Stimulated activated CD4-positive, alpha-beta T cell treated with anti-CD3 and anti-CD28 coated beads, Interleukin-2, amount 100 ng/mL, for 24 hours (primary cell): ENCODE data around the gene TSSK3.
"Not testable (repeated sequence)": the region's sequence is repeated elsewhere in the genome, so short reads cannot be mapped to it uniquely, and the experiment has no call there.

Experiments used
- DNase-seq, 2 donors: peaks; one replicate each; pipeline ENCODE4 v3.0.0-alpha.2; 2020

Gene TSSK3

DNA sequence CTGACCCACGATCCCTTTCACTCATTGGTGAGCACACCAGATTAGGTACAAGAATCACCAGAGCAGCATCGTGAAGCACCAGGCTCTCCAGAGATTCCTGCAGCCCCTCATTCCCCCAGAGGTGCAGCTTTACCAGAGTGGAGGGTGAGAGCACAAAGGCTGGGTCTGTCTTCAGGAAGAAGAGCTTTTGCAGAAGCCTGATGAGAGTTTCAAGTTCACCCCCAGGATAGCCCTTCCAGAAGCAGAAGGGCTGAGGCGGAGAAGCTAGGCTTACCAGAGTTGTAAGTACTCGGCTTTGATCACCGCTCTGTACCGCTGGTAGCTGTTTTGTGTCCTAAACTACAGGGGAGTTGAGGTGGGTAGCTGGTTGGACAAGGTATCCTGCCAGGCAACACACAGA lies 3.1 kb downstream of the TSSK3 start:
- DNase-seq = no peak

DNA sequence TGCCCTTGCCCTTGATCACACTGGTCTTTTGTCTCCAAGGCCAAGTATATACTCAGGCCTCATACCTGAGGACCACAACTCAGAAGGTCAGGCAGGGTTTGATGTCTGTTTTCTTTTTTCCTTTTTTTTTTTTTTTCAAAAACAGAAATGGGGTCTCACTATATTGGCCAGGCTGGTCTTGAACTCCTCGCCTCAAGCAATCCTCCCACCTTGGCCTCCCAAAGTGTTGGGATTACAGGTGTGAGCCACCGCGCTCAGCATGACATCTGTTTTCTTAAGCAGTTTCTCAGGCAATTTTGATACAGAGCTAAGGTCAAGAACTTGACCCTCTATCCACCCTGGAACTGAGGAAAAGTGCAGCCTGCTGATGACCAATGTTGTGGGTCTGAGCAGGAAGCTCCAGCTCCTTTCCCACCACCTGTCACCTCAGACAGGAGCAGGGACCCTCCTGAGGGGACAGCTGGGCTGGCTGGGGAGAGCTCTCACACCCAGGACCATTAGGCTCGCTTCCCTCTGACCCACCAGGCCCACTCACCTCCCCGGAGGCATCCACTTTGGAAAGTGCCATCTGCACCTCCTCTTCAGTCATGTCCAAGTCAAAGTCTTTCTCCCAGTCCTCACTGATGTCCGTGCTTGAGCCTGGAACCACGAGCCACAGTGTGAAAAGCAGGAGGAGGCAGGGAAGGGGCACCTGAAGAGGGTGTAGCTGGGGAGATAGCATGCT lies 5.7 kb downstream of the TSSK3 start:
- no peak for DNase-seq

DNA sequence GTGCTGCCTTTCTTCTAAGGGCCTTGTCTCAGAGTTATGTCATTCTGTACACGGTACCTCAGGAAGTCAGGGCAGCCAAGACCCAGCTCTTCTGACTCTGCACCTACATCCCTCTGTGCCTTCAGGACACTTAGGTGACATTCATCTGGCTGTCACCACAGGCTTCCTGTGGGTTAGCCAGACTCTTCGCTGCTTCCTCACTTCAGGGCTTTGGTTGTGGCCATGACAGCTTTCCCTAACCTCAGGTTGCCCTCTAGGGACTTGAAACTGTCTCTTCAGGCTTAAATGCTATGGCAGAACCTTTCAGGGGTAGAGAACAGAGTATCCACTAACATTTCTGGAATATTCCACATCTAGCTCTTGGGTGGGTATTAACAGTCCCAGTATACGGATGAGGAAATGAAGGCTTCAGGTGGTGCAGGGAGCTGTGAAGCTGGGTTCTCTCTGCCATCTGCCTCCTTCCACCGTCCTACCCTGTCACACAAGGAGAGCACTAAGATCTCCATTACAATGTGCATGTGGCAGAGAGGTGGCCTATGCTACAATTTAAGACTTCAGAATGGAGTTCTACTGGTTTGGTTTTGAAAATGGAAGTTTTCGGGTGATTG lies 9.9 kb downstream of the TSSK3 start:
- DNase-seq = no peak

DNA sequence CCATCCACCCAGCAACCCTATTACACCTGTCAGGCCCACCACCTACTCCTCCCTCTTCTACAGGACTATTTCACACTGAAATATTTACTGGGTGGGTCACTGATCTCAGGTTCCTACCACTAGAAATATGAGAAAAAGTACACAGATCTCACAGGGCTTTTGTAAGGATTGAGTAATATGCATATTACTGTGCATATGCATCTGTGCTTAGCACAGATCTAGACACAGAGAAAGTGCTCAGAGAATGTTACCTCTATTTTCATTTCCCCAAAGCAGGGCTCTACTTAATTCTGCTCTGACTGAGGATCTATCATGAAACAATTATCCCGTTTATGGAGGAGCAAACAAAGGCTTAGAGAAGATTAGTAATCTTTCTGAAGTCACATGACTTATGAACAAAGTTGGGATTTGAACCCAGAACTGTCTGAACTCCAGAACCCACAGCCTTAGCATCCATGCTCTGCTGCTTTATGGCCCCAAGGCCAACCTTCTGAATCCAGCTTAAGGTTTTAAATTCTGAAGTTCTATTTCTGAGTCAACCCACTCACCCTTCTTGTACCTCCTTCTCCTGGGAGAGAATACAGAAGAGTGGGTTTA lies 11.8 kb downstream of the TSSK3 start:
- DNase-seq = no peak

DNA sequence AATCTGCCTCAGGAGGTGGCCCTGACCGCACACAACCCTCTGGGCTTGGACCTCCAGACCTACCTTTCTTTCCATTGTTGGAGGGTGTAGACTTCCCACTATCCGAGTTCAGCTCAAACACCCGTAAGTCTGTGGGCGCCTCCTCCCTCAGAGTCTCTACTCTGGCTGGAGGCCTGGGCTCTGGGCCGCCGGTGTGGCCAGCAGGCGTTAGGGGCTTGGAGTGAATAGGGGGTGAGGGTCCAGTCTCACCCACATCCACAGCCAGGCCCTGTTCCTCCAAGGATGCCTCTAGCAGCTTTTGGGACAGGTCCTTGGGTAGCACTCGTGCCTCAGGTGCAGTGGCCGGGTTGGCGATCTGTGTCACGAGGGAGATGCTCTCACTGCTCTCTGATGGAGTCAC lies 13.9 kb downstream of the TSSK3 start:
- DNase-seq = no peak

DNA sequence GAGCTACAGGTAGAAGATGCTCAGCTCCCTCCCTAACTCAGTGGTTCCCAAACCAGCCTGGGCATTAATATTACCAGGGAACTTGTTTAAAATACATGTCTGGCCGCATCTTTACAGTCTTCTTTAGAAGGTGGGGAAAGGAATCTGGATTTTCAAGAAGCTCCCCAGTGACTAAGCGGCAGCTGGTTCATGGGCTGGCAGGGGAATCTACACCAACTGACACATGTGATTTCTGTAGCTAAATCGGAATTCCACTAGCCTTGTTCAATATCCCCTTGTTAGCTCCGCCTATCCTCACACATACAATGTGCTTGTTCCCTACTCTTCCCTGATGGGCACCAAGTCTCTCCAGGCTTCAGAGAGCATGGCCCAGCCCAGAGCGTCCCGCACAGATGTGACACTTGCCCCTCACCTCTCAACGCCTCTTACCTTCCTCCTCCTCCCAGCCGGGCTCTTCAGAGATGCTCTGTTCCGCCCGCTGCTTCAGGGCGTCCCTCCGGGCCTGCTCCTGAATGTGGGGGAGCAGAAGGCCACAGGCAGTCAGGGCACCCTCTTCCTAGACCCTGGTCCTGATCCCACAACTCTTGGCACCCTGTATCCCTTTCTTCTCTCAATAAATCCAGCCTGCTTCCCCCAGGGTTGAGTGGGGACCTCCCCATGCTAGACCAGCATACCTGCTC lies 15.3 kb downstream of the TSSK3 start:
- no peak for DNase-seq

DNA sequence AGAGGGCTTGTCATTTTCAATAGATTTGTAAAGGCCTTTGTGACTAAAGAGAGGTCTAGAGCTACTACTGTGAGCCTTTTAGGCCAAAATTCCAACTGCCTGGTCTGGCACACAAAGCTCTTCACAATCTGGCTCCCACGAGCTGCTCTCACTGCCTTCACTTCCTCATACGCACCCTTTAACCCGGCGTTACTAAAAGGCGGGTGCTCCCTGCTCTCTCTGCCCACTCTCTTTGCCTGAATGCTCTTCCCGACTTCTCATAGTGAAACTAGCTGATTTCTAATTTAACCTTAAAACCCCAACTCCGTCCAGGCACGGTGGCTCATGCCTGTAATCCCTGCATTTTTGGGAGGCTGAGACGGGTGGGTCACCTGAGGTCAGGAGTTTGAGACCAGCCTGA lies 17.7 kb downstream of the TSSK3 start:
- DNase-seq = no peak

DNA sequence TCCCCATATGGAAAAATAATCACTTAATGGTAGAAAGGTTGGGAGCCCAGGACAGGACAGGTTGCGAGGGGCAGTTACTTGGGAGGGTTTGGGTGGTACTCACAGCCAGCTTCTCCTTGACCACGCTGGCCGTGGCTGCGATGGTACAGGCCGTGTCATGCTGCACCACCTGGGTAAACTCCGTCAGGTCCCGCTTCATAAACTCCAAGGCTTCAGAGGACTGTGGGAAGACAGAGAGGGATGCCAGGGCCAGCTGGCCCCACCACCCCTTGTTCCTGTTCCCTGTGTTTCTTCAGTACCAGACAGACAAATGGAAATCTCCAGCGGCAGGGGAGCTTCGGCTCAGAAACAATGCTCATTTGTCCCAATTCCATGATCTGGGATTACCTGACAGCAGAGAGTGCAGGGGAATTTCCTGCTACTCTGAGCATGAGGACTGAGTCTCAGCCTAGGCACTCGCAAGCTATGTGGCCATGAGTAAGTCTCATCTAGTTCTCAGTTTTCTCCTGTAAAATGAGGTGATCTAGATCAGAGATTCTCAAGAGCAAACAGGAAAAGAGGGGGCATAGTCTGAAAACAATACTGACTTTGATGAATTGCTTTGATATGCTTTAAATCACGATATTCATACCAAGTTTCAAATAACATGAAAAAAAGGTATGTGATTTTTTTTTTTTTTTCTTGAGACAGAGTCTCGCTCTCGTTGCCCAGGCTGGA lies 24.5 kb downstream of the TSSK3 start:
- no peak for DNase-seq

DNA sequence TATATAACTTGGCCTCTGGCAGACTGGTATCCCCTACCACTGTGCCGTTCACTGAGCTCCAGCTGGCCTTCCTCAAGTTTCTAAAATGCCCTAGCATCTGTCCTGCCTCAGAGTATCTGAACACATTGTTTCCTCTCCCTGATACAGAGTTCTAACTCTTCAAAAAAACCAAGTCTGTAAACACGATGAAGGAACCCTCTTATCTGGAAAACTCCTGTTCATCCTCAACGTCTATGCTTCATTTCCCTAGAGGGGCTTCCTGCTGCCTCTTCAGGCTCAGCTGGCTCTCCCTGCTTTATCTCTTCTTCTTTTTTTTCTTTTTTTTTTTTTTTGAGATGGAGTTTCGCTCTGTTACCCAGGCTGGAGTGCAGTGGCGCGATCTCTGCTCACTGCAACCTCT lies 26.3 kb downstream of the TSSK3 start:
- no peak for DNase-seq

DNA sequence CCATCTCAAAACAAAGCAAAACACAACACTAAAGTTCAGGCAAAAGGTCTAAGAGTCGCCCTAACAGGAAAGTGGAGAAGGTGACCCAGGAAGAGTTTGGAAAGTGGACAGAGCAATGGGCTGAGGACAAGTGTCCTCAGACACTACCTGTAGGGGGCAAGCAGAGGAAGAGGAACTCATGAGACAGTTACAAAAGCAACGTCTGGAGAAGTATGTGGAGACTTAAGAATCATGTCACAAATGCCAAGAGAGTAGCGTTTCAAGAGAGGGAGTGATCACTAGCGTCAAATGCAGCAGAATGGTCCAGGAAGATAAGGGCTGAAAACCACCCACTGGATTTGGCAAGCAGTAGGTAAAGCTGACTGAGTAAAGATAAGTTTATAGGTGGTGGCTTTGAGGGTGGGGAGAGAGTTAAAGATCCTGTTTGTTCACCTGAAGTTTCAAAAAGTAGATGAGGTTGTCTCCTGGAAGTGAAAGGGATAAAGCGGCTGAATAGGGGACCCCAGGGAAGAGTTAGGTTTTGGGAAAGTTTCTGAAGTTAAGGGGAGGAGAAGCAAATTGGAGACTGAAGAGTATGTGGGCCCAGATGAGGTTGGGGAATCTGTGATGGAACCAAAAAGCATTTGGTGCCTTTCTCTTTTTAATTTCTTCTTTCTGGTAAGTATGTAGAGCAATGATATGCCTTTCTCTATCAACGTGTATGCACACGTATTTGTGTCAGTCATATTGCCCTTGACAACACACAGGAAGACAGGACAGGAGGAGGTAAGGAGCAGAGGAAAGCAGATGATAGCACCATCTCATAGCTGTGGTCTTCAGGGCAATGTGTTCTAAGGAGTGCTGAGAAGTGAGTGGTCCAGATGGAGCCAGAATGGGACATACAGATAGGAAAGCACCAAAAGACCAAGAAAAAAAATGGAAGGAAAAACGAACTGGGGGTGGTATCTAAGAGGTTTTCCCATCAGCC lies 28.8 kb downstream of the TSSK3 start:
- no peak for DNase-seq

DNA sequence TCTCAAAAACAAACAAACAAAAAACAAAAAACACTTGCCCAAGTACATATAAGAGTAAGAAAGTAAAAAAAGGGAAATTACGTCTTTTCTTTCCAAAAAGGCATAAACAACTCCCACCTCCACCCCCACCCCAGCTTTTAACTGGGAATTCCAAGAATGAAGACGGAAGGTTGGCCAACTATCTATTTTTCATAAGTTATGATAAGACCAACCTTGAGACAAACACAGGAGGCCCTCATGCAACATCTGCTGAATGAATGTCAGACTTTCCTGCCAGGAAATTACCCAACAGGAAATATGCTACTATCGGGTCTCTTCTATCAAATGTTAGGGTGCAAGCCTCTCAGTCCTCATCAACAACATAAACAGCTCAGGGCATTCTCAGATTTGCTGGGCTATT lies 30.0 kb downstream of the TSSK3 start:
- no peak for DNase-seq

DNA sequence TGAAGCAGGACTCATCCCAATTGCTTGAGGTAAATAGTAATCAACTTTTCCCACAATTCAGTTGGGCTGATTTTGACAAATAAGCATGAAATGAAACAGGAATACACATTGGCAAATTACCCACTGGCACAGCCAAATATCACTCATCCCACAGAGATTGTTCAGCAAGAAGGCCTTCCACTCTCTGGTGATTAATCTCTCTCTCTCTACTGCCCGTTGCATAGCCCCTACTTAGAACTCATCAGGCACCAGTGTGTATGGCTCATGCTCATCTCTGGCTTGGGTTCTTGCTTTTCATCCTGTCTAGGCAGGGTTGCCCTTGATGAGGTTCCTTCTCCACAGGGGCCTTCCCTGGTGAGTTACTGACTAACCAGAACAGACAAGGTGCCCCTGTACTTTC lies 30.8 kb downstream of the TSSK3 start:
- DNase-seq = no peak

DNA sequence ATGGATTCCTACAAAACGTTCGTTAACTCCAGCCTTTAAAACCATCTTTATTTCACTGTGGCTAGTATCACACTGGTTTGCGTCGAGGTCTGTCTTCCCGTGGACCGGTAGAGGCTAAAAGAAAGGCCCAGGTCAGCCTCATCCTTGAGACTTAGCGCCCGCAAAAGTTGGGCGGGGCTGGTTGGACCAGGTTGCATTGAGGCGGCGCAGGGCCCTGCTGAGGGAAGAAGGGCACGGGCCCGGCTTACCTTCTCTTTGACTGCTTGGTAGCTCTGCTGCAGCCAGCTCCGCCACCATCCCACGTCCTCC lies 31.4 kb downstream of the TSSK3 start:
- DNase-seq = peak; percentile 48 to 51

DNA sequence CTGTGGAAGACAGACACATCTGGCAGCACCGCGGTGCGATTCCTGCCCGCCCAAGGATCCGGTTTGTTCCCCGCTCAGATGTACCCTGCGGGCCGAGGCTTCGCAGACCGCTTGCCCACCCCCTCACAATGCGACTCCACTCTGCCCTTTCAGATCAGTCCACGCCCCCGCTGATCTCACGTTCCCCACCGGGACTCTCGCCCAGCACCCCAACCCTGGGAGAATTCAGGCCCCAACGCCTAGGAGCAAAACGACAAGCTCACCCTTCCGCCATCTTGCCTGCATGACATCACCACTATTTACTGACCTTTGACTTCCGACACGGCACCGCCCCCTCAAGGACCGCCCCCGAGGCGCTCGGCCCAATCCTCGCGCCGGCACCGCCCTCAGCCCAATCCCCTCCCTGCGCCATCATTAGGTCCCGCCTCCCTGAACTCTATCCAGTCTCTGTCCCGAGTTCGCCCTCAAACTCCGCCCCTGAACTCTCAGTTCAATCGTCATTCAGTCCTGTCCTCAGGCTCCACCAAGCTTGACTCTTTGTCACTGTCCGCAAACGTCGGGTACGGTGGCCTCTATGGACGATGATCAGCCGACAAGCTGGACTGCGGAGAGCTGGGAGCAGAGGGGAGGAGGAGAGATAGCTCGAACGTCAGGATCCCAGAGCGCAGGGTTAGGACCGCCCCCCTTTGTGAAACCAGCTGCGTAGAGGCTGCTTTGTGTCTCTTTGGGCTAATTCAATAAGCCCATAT lies 32.0 kb downstream of the TSSK3 start, which contains the start of gene BSDC1:
Gene BSDC1 (minus strand): TSS at position 301 of the 749 bp plus-strand sequence. CDS start 27 bp downstream, at position 274.
- peak; percentile 98 to 99 for DNase-seq

DNA sequence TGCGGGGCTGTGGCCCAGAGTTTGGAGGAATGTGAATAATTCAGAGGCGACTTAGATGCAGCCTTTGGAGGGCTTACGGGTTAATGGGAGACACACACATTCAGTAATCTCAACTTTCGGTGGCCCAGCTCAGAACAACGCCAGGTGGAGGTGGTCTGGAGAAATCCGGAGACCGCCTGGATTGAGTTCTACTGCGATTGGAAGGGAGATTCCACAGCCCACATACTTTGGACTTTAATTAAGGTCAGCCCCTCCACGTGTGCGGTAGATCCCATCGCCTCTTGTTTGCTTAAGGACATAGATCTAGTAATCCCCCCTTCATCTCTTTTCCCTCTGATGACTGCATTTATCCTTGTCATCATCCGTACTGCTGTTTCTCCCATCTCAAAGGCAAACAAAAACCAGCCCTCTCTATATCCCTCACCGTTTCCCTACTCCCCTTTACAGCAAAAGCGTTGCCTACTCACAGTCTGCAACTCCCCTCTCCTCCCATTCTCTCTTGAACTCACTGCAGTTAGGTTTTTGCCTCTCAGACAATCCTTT lies 32.6 kb downstream of the TSSK3 start:
- DNase-seq = no peak

DNA sequence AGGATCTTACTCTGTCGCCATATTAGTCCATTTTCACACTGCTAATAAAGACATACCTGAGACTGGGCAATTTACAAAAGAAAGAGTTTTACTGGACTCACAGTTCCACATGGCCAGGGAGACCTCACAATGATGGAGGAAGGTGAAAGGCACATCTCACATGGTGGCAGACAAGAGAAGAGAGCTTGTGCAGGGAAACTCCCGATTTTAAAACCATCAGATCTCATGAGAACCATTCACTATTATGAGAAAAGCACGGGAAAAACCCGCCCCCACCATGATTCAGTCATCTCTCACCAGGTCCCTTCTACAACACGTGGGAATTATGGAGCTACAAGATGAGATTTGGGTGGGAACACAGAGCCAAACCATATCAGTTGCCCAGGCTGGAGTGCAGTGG lies 34.2 kb downstream of the TSSK3 start:
- DNase-seq = not testable (repeated sequence)

DNA sequence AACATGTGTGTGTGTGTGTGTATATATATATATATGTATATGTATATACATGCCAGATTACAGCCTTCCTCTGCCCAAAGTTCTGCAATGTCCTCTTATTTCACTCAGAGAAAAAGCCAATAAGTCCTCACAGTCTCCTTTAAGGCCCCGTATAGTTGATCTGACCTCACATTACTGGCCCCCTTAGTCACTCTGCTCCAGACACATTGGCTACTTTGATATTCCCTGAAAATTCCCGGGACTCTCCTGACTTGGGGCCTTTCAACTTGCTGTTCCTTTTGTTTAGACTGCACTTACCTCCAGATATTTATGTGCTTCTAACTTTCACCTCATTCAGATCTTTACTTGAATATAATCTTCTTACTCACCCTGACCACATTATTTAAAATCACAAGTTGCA lies 36.1 kb downstream of the TSSK3 start:
- no peak for DNase-seq

DNA sequence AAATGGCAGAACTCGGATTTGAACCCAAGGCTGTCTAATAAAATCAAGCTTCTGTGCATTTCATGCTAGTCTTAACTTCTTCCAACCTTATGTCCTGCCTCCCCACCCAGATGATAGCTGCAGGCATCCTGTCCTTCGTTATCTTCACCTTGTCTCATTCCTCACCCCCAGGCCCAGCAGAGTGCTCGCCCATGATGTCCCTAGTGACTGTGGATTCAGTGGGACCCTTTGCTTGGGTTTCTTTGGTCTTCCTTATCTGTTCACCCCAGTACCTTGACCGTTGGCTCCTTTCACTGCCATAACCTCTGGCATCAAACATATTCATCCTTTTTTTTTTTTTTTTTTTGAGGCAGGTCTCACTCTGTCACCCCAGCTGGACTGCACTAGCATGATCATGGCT lies 37.5 kb downstream of the TSSK3 start:
- DNase-seq = no peak

DNA sequence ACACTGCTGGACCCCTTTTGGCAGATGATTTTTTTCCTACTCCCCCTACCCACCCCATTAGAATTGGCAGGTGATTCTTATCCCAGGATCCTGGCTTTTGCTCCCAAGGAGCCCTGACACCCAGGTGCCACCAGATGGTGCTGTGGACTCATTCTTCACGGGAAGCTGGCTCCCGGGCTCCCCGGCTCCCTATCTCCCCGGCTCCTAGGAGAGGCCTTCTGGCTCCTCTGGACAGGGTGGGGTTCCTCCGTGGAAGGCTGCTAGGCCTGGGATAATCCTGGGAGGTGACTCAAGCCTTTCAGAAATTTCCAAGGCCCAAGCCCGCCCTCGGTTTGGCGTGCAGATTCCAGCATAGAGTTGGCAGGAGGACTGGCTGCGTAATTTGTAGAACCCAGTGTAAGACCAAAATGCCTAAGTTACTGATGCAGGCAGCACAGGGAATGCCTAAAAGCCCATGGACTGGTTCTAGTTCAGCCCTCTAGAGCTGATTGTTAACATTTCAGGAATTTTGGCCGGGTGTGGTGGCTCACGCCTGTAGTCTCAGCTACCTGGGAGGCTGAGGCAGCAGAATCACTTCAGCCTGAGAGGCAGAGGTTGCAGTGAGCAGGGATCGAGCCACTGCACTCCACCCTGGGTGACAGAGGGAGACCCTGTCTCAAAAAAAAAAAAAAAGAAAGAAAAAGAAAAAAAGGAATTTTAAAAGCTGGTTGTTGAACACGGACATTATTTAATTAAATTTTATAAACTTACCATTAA lies 38.7 kb downstream of the TSSK3 start:
- peak; percentile 69 to 72 for DNase-seq

DNA sequence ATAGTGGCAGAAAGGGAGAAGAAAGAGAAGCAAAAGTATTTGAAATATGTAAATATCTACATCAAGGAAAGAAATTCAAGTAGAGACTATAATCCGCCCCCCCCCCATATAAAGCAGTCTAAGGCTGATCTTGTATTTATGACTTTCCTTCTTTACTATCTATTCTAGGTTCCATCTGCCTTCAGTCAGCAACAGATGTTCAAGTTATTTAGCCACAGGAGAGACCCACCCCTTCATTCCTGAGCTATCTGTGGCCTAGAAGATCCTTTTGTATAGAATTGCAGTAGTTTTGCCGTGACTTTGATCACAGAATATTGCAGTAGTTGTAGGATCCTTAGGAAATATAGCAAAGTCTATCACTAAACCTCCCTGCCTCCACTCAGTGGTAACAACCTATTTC lies 42.6 kb downstream of the TSSK3 start:
- DNase-seq = no peak
